GM12892 (cell line): Measurements from ENCODE around the gene WDR20.

Source experiments
- POLR2A ChIP-seq: IDR thresholded peaks from 2 replicates; pipeline ENCODE4 v1.6.1; 2011; ENCODE audit warnings: low read depth, low read length, control low read depth
- POLR2AphosphoS5 ChIP-seq: IDR thresholded peaks from 2 replicates; pipeline ENCODE4 v1.6.1; 2011; ENCODE audit warnings: low read depth, low read length, control low read depth
- TAF1 ChIP-seq: IDR thresholded peaks from 2 replicates; pipeline ENCODE4 v1.6.1; 2011; ENCODE audit warnings: low read depth, mild to moderate bottlenecking, control low read depth, low read length, borderline replicate concordance

- TF ChIP-seq POLR2AphosphoS5 (no peak), TAF1 (no peak), POLR2A (no peak)
Measured at GRCh38 chr14:102213984-102214658, 74.4 kb downstream of the WDR20 start.
